HG03342 (cell line): Measurements from ENCODE around the gene CKMT1A.
"Not testable (repeated sequence)": the region's sequence is repeated elsewhere in the genome, so short reads cannot be mapped to it uniquely, and the experiment has no call there.

Experiments used
- ATAC-seq: cut with Tn5 transposase; IDR thresholded peaks from one replicate; pipeline ENCODE4 v1.9.1; 2021; ENCODE audit warnings: mild to moderate bottlenecking, moderate library complexity; ENCODE audit not compliant: unreplicated experiment

The CKMT1A gene

GRCh38 chr15:43693148-43694022 is at the start of gene CKMT1A:
TSS of gene CKMT1A (plus strand) at chr15:43693859. CDS start at chr15:43694051, 192 bp downstream.
- not testable (repeated sequence) for ATAC-seq

GRCh38 chr15:43648649-43649429 is 44.8 kb upstream of the CKMT1A start, which contains the start of gene CATSPER2:
TSS of gene CATSPER2 (minus strand) at chr15:43648844. CDS start at chr15:43648061, 783 bp downstream.
- no peak for ATAC-seq

- not testable (repeated sequence) for ATAC-seq
These were observed 44.2 kb upstream of the CKMT1A start for GRCh38 chr15:43649430-43649926.

GRCh38 chr15:43659727-43660126 is 33.9 kb upstream of the CKMT1A start:
- ATAC-seq = not testable (repeated sequence)

GRCh38 chr15:43662293-43662692 is 31.4 kb upstream of the CKMT1A start:
- ATAC-seq = not testable (repeated sequence)

- not testable (repeated sequence) for ATAC-seq
These were observed 30.3 kb upstream of the CKMT1A start for GRCh38 chr15:43663333-43663732.

GRCh38 chr15:43666177-43666576 is 27.5 kb upstream of the CKMT1A start:
- ATAC-seq = not testable (repeated sequence)

GRCh38 chr15:43674175-43674574 is 19.5 kb upstream of the CKMT1A start:
- ATAC-seq = not testable (repeated sequence)

GRCh38 chr15:43689604-43690301 is 3.9 kb upstream of the CKMT1A start:
- ATAC-seq = peak; percentile 95

- ATAC-seq = not testable (repeated sequence)
These were observed 980 bp upstream of the CKMT1A start for GRCh38 chr15:43692679-43693078.

- no peak for ATAC-seq
These were observed 8.5 kb downstream of the CKMT1A start for GRCh38 chr15:43702174-43702573.

- ATAC-seq = no peak
These were observed 9.2 kb downstream of the CKMT1A start for GRCh38 chr15:43702701-43703424.

GRCh38 chr15:43710431-43711131 is 16.9 kb downstream of the CKMT1A start:
- ATAC-seq = not testable (repeated sequence)

- ATAC-seq = no peak
These were observed 29.5 kb downstream of the CKMT1A start for GRCh38 chr15:43723151-43723550.

GRCh38 chr15:43726306-43726705 is 32.6 kb downstream of the CKMT1A start:
- ATAC-seq = not testable (repeated sequence)

GRCh38 chr15:43728053-43728725 is 34.5 kb downstream of the CKMT1A start:
- not testable (repeated sequence) for ATAC-seq

GRCh38 chr15:43735416-43735815 is 41.8 kb downstream of the CKMT1A start:
- ATAC-seq = peak; percentile 63

- ATAC-seq = peak; percentile 72
These were observed 52.7 kb downstream of the CKMT1A start, which contains the start of gene PDIA3 for GRCh38 chr15:43746245-43746902. TSS of gene PDIA3 (plus strand) at chr15:43746438. CDS start at chr15:43746540, 102 bp downstream.
